Brain microvascular endothelial cell (primary cell): ENCODE data around the gene GPS2.

Experiments
- DNase-seq: peaks from one replicate; pipeline ENCODE4 v3.0.0-alpha.2; 2020
- H3K27ac ChIP-seq: fragments of 250-450 bp; sonication (Bioruptor Pico); 2 replicates; pipeline ENCODE4 v1.5.1; 2020; ENCODE audit warnings: mild to moderate bottlenecking, moderate library complexity
- H3K27me3 ChIP-seq: fragments of 250-450 bp; sonication (Bioruptor Pico); replicated peaks from 2 replicates; pipeline ENCODE4 v1.5.1; 2020; ENCODE audit warnings: mild to moderate bottlenecking
- H3K36me3 ChIP-seq: fragments of 250-450 bp; sonication (Bioruptor Pico); replicated peaks from 2 replicates; pipeline ENCODE4 v1.5.1; 2020; ENCODE audit warnings: mild to moderate bottlenecking
- H3K4me3 ChIP-seq: 2 replicates; pipeline ENCODE4 v1.5.1; 2011; ENCODE audit warnings: low read depth, mild to moderate bottlenecking, control low read depth, low read length, moderate library complexity
- in situ Hi-C: cut with HindIII; loops from 2 replicates; pipeline ENCODE4 v1.10.0; 2017; ENCODE audit warnings: low sequenced_read_pairs, low pct_ligation_motif_present
- TF ChIP-seq, protein P1 (sequence below): IDR thresholded peaks from 2 replicates; pipeline ENCODE4 v1.5.1; 2011; ENCODE audit warnings: low read depth, mild to moderate bottlenecking, moderate library complexity, low read length, control low read depth, inconsistent platforms; ENCODE audit errors: missing control alignments

The GPS2 gene

GRCh38 chr17:7352503-7352889, 37.3 kb upstream of the GPS2 start:
- Histone ChIP-seq H3K36me3 (no peaks in the 10 kb centered on the region), H3K27ac (peak overlapping the region; percentile 96), H3K4me3 (peak overlapping the region; percentile 81), H3K27me3 (no peaks in the 10 kb centered on the region)
- no peak for DNase-seq
- TF ChIP-seq, protein P1, sequence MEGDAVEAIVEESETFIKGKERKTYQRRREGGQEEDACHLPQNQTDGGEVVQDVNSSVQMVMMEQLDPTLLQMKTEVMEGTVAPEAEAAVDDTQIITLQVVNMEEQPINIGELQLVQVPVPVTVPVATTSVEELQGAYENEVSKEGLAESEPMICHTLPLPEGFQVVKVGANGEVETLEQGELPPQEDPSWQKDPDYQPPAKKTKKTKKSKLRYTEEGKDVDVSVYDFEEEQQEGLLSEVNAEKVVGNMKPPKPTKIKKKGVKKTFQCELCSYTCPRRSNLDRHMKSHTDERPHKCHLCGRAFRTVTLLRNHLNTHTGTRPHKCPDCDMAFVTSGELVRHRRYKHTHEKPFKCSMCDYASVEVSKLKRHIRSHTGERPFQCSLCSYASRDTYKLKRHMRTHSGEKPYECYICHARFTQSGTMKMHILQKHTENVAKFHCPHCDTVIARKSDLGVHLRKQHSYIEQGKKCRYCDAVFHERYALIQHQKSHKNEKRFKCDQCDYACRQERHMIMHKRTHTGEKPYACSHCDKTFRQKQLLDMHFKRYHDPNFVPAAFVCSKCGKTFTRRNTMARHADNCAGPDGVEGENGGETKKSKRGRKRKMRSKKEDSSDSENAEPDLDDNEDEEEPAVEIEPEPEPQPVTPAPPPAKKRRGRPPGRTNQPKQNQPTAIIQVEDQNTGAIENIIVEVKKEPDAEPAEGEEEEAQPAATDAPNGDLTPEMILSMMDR = peak; percentile 77
- in situ Hi-C loops = no loop called here

GRCh38 chr17:7351665-7352502, 36.7 kb upstream of the GPS2 start, which contains the start of gene KCTD11:
Gene KCTD11, plus strand, starts transcription at chr17:7352162.
- TF ChIP-seq, protein P1 = no peak
- Histone ChIP-seq H3K27me3 (no peaks in the 10 kb centered on the region), H3K4me3 (peak within 1 kb of the TSS; percentile 81), H3K36me3 (no peaks in the 10 kb centered on the region), H3K27ac (peak within 1 kb of the TSS; percentile 96)
- DNase-seq = peak; percentile 83
- in situ Hi-C loops = no loop called here

DNA sequence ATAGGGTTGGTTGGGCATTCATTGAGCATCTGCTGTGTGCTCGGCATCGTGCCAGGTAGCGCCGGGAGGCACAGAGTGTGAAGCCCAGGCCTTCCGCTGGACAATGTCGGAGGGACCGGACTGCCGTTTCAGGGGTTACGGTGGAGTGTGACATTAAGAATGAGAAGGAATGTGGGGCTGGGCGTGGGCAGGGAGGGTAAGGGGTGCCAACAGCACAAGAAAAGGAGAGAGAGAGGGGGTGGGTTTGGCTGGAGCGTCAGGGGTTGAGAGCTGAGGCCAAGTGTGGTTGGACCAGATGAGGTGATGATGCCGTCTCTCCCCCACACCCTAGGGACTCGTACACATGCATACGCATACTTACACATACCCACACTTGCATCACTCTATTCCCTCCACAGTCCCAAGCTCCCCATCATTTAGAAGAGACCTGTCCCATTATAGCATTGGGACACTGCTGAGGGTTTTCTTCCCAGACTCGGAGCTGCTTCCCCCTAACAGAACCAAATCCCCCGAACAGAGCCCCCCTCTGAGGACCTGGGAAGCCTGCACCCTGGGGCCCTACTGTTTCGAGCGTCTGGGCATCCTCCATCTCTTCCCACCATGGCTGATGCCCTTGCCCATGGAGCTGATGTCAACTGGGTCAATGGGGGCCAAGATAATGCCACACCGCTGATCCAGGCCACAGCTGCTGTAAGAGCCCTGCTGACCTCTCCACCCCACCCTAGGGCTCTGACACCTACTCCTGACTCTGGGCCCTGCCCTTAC, 33.5 kb upstream of the GPS2 start:
- H3K4me3 ChIP-seq = no peak overlapping the region
- no peaks in the 10 kb centered on the region for H3K36me3 ChIP-seq
- in situ Hi-C loops = no loop called here
- no peak overlapping the region for H3K27ac ChIP-seq
- DNase-seq = no peak
- H3K27me3 ChIP-seq = no peaks in the 10 kb centered on the region
- TF ChIP-seq, protein P1 = no peak

DNA sequence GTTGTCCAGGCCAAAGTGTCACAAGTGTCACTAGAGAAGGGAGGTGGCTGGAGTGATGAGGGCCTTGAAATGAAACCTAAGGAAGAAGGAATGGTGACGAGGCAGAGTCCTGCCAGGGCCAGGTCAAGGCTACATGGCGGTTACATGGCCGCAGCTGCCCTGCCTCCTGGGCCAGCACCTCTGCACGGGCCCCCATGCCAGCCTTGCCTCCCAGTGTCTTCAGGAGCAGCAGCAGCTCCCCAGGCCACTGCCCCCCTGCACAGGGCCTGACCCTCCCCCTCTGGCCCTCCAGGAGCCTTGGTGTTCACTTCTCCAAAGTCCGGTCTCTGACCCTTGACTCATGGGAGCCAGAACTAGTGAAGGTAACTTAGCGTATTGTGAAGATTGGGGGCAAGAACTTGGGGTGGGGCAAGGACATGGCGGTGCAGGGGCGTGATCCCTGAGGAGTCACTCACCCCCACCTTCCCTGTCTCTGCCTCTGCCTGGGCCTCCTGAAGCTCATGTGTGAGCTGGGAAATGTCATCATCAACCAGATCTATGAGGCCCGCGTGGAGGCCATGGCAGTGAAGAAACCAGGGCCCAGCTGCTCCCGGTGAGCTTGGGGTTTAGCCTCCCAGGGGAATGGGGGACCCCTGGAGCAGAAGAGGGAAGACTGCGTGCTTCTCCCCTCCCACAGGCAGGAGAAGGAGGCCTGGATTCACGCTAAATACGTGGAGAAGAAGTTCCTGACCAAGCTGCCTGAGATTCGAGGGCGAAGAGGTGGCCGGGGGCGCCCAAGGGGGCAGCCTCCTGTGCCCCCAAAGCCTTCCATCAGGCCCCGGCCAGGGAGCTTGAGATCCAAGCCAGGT, 32.7 kb upstream of the GPS2 start:
- no peaks in the 10 kb centered on the region for H3K36me3 ChIP-seq
- H3K27ac ChIP-seq = no peak overlapping the region
- no peak overlapping the region for H3K4me3 ChIP-seq
- DNase-seq = no peak
- in situ Hi-C loops = no loop called here
- TF ChIP-seq, protein P1 = no peak
- no peaks in the 10 kb centered on the region for H3K27me3 ChIP-seq

- no peak for DNase-seq
- Histone ChIP-seq H3K36me3 (no peaks in the 10 kb centered on the region), H3K27ac (no peak overlapping the region), H3K4me3 (no peak overlapping the region), H3K27me3 (no peaks in the 10 kb centered on the region)
- TF ChIP-seq, protein P1 = no peak
- in situ Hi-C loops = no loop called here
These were observed 31.8 kb upstream of the GPS2 start for GRCh38 chr17:7346761-7347614.
